Esophagus muscularis mucosa (tissue), 3 donors: Measurements from ENCODE around the gene LRP5.

Source experiments
- POLR2A ChIP-seq: fragments of 450-650 bp; IDR thresholded peaks from one replicate; pipeline ENCODE4 v1.6.1; 2017; ENCODE audit warnings: antibody characterized with exemption, moderate library complexity, mild to moderate bottlenecking, low read depth
- TF ChIP-seq, protein P1 (sequence below), 3 experiments: fragments of 200-600 bp in 2 of 3; fragments of 450-650 bp in 1 of 3; sonication (generic) in 2 of 3; IDR thresholded peaks; one replicate each; pipeline ENCODE4 v1.5.1; 2017 to 2019; ENCODE audit warnings: antibody characterized with exemption in 3 of 3, mild to moderate bottlenecking in 2 of 3, moderate library complexity in 1 of 3

DNA sequence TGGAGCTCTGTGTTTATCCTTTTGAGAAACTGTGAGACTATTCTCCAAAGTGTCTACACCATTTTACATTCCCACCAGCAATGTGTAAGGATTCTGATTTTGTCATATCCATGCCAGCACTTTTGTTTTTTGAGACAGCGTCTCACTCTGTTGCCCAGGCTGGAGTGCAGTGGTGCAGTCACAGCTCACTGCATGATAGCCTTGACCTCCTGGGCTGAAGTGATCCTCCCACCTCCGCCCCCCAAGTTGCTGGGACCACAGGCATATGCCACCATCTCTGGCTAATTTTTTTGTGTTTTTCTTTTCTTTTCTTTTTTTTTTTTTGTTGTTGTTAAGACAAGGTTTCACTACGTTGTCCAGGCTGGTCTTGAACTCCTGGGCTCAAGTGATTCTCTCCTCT, 183.5 kb downstream of the LRP5 start:
- TF ChIP-seq, protein P1, sequence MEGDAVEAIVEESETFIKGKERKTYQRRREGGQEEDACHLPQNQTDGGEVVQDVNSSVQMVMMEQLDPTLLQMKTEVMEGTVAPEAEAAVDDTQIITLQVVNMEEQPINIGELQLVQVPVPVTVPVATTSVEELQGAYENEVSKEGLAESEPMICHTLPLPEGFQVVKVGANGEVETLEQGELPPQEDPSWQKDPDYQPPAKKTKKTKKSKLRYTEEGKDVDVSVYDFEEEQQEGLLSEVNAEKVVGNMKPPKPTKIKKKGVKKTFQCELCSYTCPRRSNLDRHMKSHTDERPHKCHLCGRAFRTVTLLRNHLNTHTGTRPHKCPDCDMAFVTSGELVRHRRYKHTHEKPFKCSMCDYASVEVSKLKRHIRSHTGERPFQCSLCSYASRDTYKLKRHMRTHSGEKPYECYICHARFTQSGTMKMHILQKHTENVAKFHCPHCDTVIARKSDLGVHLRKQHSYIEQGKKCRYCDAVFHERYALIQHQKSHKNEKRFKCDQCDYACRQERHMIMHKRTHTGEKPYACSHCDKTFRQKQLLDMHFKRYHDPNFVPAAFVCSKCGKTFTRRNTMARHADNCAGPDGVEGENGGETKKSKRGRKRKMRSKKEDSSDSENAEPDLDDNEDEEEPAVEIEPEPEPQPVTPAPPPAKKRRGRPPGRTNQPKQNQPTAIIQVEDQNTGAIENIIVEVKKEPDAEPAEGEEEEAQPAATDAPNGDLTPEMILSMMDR (IDR thresholded peaks at IDR 0.05), result no peak
- TF ChIP-seq POLR2A, result no peak
